ENCODE measurements around the gene ZBTB7C.

GRCh38 chr18:48040457-48041110, 368.6 kb downstream of the ZBTB7C start:
- TF ChIP-seq POLR2AphosphoS5 (IDR thresholded peaks at IDR 0.05) (no peak), POLR2A (IDR thresholded peaks at IDR 0.05) (no peak), CTCF (IDR thresholded peaks at IDR 0.05) (no peak), EP300 (IDR thresholded peaks at IDR 0.05) (no peak)
